Measurements from ENCODE around the gene TCTN2.

- TF ChIP-seq PATZ1 (CRISPR knock-in tag; IDR thresholded peaks at IDR 0.05; ENCODE audit: borderline replicate concordance) (no peak), CREB5 (CRISPR knock-in tag; IDR thresholded peaks at IDR 0.05; ENCODE audit: low read depth) (no peak), TOX (CRISPR knock-in tag; IDR thresholded peaks at IDR 0.05; ENCODE audit: borderline replicate concordance) (no peak), POU6F1 (CRISPR knock-in tag; IDR thresholded peaks at IDR 0.05; ENCODE audit: borderline replicate concordance, low read depth) (no peak), ESRRG (CRISPR knock-in tag; IDR thresholded peaks at IDR 0.05) (no peak), PPARA (CRISPR knock-in tag; IDR thresholded peaks at IDR 0.05; ENCODE audit: borderline replicate concordance) (no peak), ZNF565 (CRISPR knock-in tag; conservative IDR thresholded peaks at IDR 0.05; ENCODE audit: low read depth) (no peak), ZC3H10 (CRISPR knock-in tag; IDR thresholded peaks at IDR 0.05) (no peak), ZFP3 (CRISPR knock-in tag; IDR thresholded peaks at IDR 0.05) (no peak)
Observed at GRCh38 chr12:123654129-123654701, 16.7 kb upstream of the TCTN2 start.

All from SK-N-SH treated with all-trans-retinoic acid at 6 μM for 48 hours (cell line).